Ishikawa (cell line): ENCODE measurements around the gene BMP6.

Experiments
- CEBPB ChIP-seq: IDR thresholded peaks from 2 replicates; pipeline ENCODE4 v1.6.1; 2012
- CREB1 ChIP-seq: IDR thresholded peaks from 2 replicates; pipeline ENCODE4 v1.6.1; 2012; ENCODE audit warnings: low read depth
- EGR1 ChIP-seq: IDR thresholded peaks from 2 replicates; pipeline ENCODE4 v1.6.1; 2012
- EP300 ChIP-seq: IDR thresholded peaks from 2 replicates; pipeline ENCODE4 v1.6.1; 2012; ENCODE audit warnings: borderline replicate concordance
- RAD21 ChIP-seq: IDR thresholded peaks from 2 replicates; pipeline ENCODE4 v1.6.1; 2012; ENCODE audit warnings: low read depth
- TAF1 ChIP-seq: IDR thresholded peaks from 2 replicates; pipeline ENCODE4 v1.6.1; 2012; ENCODE audit warnings: low read depth, mild to moderate bottlenecking
- TEAD4 ChIP-seq: IDR thresholded peaks from 2 replicates; pipeline ENCODE4 v1.6.1; 2012
- ZBTB7A ChIP-seq: IDR thresholded peaks from 2 replicates; pipeline ENCODE4 v1.6.1; 2012; ENCODE audit warnings: low read depth
- TF ChIP-seq, protein P1 (sequence below): IDR thresholded peaks from 2 replicates; pipeline ENCODE4 v1.6.1; 2012; ENCODE audit warnings: low read depth, mild to moderate bottlenecking
- TF ChIP-seq, protein P2 (sequence below): IDR thresholded peaks from 2 replicates; pipeline ENCODE4 v1.6.1; 2012

DNA sequence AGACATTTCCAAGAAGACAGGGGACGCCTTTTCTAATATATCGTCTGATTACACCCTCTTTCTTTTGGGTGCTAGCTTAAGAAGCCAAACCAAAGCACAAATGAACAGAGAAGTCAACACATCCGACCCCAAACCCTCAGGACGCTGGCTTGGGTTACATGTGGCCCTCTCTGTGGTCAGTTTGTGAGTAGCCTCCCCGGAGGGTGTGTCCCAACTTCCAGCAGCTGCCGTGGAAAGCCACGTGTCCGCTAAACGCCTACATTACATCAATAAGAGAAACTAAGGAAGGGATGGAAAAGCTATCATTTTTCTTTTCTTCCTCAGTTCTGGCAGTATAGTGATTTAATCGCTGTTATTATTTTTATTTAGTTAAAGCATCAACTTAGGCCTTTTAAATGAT is 487 bp upstream of the BMP6 start:
- TF ChIP-seq TEAD4, result no peak
- no peak for TF ChIP-seq ZBTB7A
- TF ChIP-seq, protein P1, sequence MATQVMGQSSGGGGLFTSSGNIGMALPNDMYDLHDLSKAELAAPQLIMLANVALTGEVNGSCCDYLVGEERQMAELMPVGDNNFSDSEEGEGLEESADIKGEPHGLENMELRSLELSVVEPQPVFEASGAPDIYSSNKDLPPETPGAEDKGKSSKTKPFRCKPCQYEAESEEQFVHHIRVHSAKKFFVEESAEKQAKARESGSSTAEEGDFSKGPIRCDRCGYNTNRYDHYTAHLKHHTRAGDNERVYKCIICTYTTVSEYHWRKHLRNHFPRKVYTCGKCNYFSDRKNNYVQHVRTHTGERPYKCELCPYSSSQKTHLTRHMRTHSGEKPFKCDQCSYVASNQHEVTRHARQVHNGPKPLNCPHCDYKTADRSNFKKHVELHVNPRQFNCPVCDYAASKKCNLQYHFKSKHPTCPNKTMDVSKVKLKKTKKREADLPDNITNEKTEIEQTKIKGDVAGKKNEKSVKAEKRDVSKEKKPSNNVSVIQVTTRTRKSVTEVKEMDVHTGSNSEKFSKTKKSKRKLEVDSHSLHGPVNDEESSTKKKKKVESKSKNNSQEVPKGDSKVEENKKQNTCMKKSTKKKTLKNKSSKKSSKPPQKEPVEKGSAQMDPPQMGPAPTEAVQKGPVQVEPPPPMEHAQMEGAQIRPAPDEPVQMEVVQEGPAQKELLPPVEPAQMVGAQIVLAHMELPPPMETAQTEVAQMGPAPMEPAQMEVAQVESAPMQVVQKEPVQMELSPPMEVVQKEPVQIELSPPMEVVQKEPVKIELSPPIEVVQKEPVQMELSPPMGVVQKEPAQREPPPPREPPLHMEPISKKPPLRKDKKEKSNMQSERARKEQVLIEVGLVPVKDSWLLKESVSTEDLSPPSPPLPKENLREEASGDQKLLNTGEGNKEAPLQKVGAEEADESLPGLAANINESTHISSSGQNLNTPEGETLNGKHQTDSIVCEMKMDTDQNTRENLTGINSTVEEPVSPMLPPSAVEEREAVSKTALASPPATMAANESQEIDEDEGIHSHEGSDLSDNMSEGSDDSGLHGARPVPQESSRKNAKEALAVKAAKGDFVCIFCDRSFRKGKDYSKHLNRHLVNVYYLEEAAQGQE, result no peak
- TF ChIP-seq CREB1, result no peak
- no peak for TF ChIP-seq EP300
- no peak for TF ChIP-seq CEBPB
- TF ChIP-seq RAD21, result no peak
- TF ChIP-seq, protein P2, sequence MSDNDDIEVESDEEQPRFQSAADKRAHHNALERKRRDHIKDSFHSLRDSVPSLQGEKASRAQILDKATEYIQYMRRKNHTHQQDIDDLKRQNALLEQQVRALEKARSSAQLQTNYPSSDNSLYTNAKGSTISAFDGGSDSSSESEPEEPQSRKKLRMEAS, result no peak
- TF ChIP-seq EGR1, result no peak
- no peak for TF ChIP-seq TAF1
